ENCODE results near the gene CLSTN1.
"Not testable (repeated sequence)": the region's sequence is repeated elsewhere in the genome, so short reads cannot be mapped to it uniquely, and the experiment has no call there.

Gene CLSTN1

DNA sequence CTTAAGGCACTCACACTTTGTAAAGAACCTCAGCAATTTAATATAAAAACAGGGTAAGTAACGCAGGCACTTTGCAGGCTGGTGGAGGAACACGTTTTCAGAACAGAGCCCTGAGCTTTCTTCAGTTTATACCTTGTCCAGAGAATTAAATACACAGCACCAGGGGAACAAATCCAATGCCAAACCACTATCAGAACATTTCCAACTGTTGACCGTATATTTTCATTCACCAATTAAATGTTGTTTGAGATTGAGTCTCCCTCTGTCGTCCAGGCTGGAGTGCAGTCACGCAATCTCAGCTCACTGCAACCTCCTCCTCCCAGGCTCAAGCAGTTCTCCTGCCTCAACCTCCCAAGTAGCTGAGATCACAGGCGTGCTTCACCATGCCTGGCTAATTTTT lies 29.7 kb downstream of the CLSTN1 start:
- no peak for DNase-seq

DNA sequence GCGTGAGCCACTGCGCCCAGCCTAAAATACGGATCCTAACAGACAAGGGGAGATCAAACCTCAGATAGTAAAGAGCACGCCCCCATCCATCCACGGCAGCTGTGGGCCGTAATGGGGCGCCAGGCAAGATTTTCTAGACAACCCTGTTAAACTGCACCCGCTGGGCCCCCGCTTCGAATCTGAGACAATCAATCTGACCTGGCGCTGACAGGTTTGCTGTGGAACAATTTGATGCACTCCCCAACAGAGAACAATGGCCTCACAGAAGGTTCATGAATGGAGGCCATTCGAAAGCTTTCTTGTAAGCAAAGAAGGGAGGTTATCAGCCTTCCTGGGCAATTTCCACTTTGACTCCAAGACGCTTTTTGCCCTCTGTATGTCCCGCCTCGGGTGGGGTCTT lies 30.5 kb downstream of the CLSTN1 start:
- no peak for DNase-seq

GRCh38 chr1:9792156-9793042 lies 31.4 kb downstream of the CLSTN1 start:
- DNase-seq: no peak

DNA sequence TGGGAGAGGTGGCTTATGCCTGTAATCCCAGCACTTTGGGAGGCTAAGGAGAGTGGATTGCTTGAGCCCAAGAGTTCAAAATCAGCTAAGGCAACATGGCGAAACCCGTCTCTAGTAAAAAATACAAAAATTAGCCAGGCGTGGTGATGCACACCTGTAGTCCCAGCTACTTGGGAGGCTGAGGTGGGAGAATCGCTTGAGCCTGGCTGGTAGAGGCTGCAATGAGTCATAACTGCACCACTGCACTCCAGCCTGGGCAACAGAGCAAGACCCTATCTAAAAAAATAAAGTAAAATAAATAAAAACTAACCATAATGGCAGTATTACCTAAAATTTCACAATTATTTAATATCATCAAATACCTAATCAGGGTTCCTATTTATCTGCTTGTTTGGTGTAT lies 34.1 kb downstream of the CLSTN1 start:
- not testable (repeated sequence) for DNase-seq

GRCh38 chr1:9787702-9788101 lies 36.1 kb downstream of the CLSTN1 start:
- no peak for DNase-seq

DNA sequence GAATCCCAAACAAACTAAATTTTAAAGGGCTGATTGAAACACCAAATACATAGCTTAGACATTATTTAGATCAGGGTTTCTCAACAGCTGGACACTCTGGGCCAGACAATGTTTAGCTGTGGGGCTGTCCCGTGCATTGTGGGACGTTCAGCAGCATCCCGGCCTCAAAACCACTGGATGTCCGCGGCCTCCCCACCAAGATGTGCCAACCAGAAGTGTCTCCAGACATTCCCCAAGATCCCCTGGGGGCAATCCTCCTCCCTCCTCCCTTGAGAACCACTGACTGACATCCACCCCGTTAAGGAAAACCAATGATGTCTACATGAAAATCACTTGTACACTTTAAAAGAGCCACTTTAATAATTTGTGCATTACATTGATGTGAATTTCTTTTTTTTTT lies 38.4 kb downstream of the CLSTN1 start:
- DNase-seq: no peak

- DNase-seq: peak; percentile 31
These were observed 39.1 kb downstream of the CLSTN1 start for GRCh38 chr1:9784508-9785133.

- DNase-seq: no peak
These were observed 40.9 kb downstream of the CLSTN1 start for GRCh38 chr1:9782897-9783296.

DNA sequence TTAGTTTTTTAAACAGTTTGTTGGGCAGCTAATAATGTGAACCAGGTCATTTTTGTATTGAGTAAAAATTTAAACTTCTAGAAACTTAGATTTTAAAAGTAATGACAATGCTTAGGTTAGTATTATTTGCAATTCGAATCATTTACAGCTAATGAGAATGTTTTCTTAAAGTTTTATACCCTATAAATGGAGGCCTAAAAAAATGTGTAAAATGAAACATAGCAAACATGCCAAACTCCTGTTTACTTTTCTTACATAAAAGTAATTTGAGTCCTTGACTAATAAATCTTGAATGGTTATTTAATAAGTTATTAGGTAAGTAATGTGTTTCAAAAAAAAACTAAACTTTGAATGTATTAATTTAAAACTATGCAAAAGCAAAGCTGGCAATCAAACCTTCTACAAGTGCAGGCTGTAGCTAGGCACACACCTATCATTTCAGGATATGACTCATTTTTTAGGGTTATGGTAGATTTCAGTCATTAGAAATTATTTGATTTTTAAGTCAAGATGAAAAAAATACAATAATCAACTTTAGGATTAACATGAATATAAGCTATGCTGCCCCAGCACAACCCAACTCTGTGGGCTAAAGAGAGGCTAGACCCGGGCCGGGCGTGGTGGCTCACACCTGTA lies 41.5 kb downstream of the CLSTN1 start:
- no peak for DNase-seq

DNA sequence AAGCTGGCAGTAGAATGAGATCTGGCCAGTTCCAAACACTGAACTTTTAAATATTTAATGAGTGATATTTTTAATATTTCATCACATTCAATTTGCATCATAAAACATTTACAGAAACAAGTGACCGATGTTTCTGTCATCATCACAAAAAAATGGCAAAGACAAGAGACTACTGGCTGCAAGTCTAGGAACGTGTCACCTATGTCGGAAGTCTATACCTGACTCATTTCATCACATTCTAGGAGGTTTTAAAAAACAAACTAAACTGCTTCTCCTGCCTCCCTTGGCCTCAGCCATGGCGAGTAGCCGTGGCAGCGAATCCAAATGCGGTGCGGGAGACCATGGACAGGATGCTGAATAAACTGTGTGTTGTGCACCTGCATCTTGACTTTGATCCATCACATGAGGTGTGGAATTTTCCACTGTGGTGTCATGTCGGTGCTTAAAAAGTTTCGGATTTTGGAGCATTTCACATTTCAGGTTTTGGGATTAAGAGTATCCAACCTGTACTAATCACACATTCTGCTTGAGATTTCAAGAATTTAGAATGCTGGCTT lies 43.1 kb downstream of the CLSTN1 start:
- no peak for DNase-seq

DNA sequence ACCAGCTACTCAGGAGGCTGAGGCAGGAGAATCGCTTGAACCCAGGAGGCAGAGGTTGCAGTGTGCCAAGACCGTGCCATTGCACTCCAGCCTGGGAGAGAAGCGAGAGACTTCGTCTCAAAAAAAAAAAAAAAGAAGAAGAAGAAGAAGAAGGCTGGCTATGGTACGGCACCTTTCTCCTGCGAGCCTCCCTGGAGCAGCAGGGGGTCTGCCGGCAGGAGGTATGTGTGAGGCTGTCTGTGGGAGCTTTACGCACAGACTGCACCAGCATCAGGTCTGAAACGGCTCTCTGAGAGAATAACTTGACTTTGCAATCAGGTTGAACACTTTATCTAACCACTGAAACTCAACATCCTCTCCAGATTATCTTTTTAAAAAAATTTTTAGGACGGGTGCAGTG lies 44.9 kb downstream of the CLSTN1 start:
- DNase-seq: no peak

- DNase-seq: no peak
These were observed 47.1 kb downstream of the CLSTN1 start for GRCh38 chr1:9776685-9777084.

DNA sequence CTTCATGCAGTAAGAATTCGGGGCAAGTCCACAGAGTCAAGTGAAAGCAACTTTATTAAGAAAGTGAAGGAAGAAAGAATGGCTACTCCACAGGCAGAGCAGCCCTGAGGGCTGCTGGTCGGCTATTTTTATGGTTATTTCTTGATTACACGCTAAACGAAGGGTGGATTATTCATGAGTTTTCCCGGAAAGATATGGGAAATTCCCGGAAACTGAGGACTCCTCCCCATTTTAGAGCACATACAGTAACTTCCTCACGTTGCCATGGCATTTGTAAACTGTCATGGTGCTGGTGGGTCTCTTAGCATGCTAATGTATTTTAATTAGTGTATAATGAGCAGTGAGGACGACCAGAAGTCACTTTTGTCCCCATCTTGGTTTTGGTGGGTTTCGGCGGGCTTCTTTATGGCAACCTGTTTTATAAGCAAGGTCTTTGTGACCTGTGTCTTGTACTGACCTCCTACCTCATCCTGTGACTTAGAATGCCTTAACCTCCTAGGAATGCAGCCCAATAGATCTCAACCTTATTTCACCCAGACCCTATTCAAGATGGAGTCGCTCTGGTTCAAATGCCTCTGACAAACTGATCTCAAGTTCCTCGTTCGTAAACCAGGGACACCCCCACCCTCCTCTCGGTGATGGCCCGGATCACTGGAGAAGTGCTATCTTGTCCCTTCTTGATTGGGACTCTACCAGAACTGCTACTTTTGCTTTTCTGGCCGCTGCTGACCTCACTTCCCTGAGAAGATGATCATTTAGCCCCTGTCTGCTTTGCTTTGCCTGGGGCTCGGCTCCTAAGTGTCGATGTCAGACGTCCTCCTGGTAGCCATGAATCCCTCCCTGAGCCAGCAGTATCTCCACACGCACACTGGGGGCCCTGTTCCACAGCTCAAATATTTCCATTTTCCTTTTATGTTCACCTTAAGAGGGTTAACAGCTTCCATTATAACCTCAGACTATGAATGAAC lies 48.8 kb downstream of the CLSTN1 start:
- DNase-seq: no peak

- no peak for DNase-seq
These were observed 53.5 kb downstream of the CLSTN1 start for GRCh38 chr1:9770298-9770697.

- DNase-seq: no peak
These were observed 54.8 kb downstream of the CLSTN1 start for GRCh38 chr1:9768983-9769382.

GRCh38 chr1:9767964-9768668 lies 55.6 kb downstream of the CLSTN1 start:
- DNase-seq: no peak

DNA sequence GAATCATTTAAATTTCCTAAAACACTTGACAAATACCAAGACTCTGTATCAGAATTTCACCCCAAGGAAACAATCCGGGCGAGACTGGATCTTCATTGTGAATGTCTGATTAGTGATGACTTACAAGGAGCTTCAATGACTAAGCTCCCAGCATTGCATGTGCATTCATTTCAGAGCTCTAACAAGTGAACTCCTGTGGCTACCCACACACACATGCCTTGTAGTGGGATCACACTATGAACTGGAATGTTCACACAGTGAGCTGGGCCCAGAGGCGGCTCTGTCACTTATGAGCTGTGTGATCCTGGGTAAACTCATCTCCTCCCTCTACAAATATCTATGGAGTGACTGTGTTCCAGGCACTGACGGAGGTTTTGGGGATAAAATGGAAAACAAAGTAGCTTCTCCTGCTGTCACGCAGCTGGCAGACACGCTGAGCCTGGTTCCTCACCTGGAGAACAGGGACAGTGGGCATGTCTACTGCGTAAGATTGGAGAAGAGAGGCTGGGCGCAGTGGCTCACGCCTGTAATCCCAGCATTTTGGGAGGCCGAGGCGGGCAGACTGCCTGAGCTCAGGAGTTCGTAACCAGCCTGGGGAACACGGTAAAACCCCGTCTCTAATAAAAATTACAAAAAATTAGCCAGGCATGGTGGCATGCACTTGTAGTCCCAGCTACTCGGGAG lies 56.9 kb downstream of the CLSTN1 start:
- DNase-seq: no peak

GRCh38 chr1:9764550-9764949 lies 59.2 kb downstream of the CLSTN1 start:
- DNase-seq: no peak

DNA sequence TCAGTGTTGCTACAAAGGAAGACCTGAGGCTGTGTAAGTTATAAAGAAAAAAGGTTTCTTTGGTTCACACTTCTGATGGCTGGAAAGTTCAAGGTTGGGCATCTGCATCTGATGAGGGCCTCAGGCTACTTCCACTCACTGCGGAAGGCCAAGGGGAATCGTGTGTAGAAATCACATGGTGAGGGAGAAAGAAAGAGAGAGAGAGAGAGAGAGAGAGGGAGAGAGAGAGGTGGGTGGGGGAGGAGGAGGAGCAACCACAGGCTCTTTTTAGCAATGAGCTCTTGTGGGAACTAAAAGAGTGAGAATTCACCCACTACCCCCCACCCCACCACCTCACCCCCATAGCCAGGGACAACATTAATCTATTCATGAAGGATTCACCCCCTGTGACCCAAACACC lies 59.9 kb downstream of the CLSTN1 start:
- no peak for DNase-seq

DNA sequence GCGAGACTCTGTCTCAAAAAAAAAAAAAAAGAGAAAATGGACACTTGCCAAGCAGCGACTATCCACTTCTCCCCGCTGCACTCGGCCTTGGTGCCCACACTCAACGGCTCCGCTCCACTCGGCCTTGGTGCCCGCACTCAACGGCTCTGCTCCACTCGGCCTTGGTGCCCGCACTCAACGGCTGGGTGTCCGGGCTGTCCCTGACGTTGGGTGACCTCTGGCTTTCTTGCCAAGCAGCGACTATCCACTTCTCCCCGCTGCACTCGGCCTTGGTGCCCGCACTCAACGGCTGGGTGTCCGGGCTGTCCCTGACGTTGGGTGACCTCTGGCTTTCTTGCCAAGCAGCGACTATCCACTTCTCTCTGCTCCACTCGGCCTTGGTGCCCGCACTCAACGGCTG lies 61.3 kb downstream of the CLSTN1 start:
- not testable (repeated sequence) for DNase-seq

DNA sequence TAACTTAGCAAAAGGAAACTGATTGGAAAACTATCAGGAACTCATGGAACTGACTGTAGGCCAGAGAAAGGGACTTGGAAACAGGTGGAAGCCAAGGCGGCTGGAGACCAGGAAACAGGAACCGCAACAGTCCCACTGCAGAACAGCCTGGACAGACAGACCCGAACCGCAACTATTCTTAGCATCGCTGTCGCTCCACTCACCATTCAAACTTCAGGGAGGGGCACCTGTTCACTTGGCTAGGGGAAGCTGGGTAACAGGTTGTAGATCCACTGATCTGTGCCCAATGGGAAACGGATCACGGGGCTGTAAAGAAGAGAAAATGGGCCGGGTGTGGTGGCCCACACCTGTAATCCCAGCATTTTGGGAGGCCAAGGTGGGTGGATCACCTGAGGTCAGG lies 61.9 kb downstream of the CLSTN1 start:
- no peak for DNase-seq
